Spleen (tissue), 11 donors: Measurements from ENCODE around the gene BASP1. TPM values are rescaled to one million over a fixed set of nuclear protein-coding genes. Genes with fewer than 3 reads are reported as not detected.
A peak's percentile ranks its signal among the peaks of the same experiment; 100 is the strongest.

Experiments used
- DNase-seq: peaks from one replicate; pipeline ENCODE4 v3.0.0-alpha.2; 2020
- H3K27ac ChIP-seq, 8 donors: fragments of 200-600 bp; sonication (generic) in 7 of 8; 1 replicate in 4 of 8; 2 replicates in 4 of 8; pipeline versions ENCODE4 v1.5.0 to v1.8.0; 2016 to 2021; ENCODE audit warnings: inconsistent platforms in 4 of 8, mild to moderate bottlenecking in 4 of 8, moderate library complexity in 1 of 8
- H3K27me3 ChIP-seq, 7 donors: fragments of 200-600 bp; sonication (generic) in 6 of 7; replicated peaks in 1 of 7; 1 replicate in 4 of 7; 2 replicates in 3 of 7; pipeline versions ENCODE4 v1.5.0 to v1.8.0; 2016 to 2021; ENCODE audit warnings: inconsistent platforms in 3 of 7, mild to moderate bottlenecking in 1 of 7
- H3K36me3 ChIP-seq, 6 donors: fragments of 200-600 bp; sonication (generic) in 5 of 6; 1 replicate in 4 of 6; 2 replicates in 2 of 6; pipeline versions ENCODE4 v1.5.0 to v1.8.0; 2016 to 2021; ENCODE audit warnings: inconsistent platforms in 2 of 6
- H3K4me1 ChIP-seq, 6 donors: fragments of 200-600 bp; sonication (generic) in 5 of 6; 1 replicate in 3 of 6; 2 replicates in 3 of 6; pipeline versions ENCODE4 v1.5.0 to v1.8.0; 2016 to 2021; ENCODE audit warnings: inconsistent platforms in 3 of 6
- H3K4me3 ChIP-seq, 8 donors: fragments of 200-600 bp; sonication (generic) in 7 of 8; 1 replicate in 4 of 8; 2 replicates in 4 of 8; pipeline versions ENCODE4 v1.5.0 to v1.8.0; 2016 to 2021; ENCODE audit warnings: inconsistent platforms in 4 of 8, mild to moderate bottlenecking in 4 of 8, moderate library complexity in 2 of 8
- H3K9me3 ChIP-seq, 8 donors: fragments of 200-600 bp; sonication (generic) in 7 of 8; 1 replicate in 4 of 8; 2 replicates in 4 of 8; pipeline versions ENCODE4 v1.5.0 to v1.8.0; 2016 to 2021; ENCODE audit warnings: inconsistent platforms in 4 of 8
- POLR2A ChIP-seq, 3 donors: fragments of 450-650 bp; IDR thresholded peaks; one replicate each; pipeline ENCODE4 v1.5.1; 2017; ENCODE audit warnings: antibody characterized with exemption in 3 of 3, mild to moderate bottlenecking in 1 of 3
- POLR2AphosphoS5 ChIP-seq, 3 donors: sonication (generic); formaldehyde crosslinking; IDR thresholded peaks; one replicate each; pipeline ENCODE4 v1.5.1; 2017; ENCODE audit warnings: antibody characterized with exemption in 3 of 3
- WGBS, 5 donors: extraction: QIAGEN DNeasy Blood & Tissue Kit in 3 of 5; methylation state at CpG; one replicate each; pipeline versions ENCODE4 v1.1.5 to v1.1.7; 2013 to 2018; 5-methylcytosine and 5-hydroxymethylcytosine counted together
- intact Hi-C: fragments of 100-400 bp; cut with DNase I; formaldehyde crosslinking; loops from one replicate; pipeline ENCODE4 v1.15.0; 2023; ENCODE audit warnings: low total_unique reads
- polyA plus RNA-seq, 3 donors: library from polyadenylated mRNA; stranded (reverse); fragments of 200-250 nt; gene quantifications; one replicate each; pipeline ENCODE4 v1.2.1, GENCODE V29; 2013
- total RNA-seq, 7 donors: library from RNA; depleted of rRNA in 3 of 7; stranded (reverse); fragments of >200 nt in 3 of 7; fragmentation: NEBNext Ultra II Directional in 4 of 7; extraction: Animal tissue kit (Norgen Biotek cat#: 25700) in 4 of 7; gene quantifications; one replicate each; pipeline versions ENCODE4 v1.1.0 to v1.2.1, GENCODE V29; 2016 to 2021
- TF ChIP-seq, protein P1 (sequence below), 11 experiments: fragments of 200-600 bp in 7 of 11; fragments of 450-650 bp in 4 of 11; sonication (generic) in 4 of 11; IDR thresholded peaks in 8 of 11; conservative IDR thresholded peaks in 3 of 11; 1 replicate in 7 of 11; 2 replicates in 4 of 11; pipeline versions ENCODE4 v1.4.0 to v1.8.0; 2016 to 2021; ENCODE audit warnings: antibody characterized with exemption in 11 of 11, inconsistent platforms in 4 of 11, mild to moderate bottlenecking in 1 of 11
- donor health status: healthy with polysubstance abuse.
- donor health status: DM: no; HTN: no; CAD: no; lungs with moderate emphysema.
- donor health status: DM: no; HTN: no; CAD: no.
- donor health status: Bipolar disorder and iron deficiency.
- donor health status: healthy.
- donor health status: DM: no; HTN: no; CAD: no.
- donor health status: DM: yes; HTN: yes; CAD: no.

Gene BASP1
- total and polyA plus RNA-seq, 10 donors = 44.5 to 168 (median 102) TPM

DNA sequence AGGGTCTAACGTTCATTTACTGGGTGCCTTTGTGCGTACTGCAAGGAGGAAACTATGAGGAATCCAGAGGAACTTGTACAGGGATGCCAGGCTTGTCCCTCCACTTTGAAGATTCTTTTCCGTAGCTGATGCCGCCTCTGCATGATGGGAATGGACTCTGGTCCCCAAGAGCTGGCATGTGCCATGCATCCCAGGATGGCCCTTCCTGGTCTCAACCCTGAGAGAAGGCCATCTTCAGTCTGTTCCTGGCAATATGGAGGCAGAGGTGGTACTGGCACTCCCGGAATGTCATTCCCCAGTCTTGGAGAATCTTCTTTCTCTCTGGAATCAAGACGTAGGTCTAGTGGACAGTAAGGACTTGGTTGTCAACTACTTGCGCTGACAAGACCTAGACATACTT, 61.5 kb downstream of the BASP1 start:
- TF ChIP-seq POLR2AphosphoS5 (IDR thresholded peaks at IDR 0.05) = peak in 1 of 3 donors; percentile 68
- no peak for TF ChIP-seq POLR2A (IDR thresholded peaks at IDR 0.05)
- TF ChIP-seq, protein P1, sequence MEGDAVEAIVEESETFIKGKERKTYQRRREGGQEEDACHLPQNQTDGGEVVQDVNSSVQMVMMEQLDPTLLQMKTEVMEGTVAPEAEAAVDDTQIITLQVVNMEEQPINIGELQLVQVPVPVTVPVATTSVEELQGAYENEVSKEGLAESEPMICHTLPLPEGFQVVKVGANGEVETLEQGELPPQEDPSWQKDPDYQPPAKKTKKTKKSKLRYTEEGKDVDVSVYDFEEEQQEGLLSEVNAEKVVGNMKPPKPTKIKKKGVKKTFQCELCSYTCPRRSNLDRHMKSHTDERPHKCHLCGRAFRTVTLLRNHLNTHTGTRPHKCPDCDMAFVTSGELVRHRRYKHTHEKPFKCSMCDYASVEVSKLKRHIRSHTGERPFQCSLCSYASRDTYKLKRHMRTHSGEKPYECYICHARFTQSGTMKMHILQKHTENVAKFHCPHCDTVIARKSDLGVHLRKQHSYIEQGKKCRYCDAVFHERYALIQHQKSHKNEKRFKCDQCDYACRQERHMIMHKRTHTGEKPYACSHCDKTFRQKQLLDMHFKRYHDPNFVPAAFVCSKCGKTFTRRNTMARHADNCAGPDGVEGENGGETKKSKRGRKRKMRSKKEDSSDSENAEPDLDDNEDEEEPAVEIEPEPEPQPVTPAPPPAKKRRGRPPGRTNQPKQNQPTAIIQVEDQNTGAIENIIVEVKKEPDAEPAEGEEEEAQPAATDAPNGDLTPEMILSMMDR (IDR thresholded peaks at IDR 0.05 in 8 of 11, conservative IDR thresholded peaks at IDR 0.05 in 3 of 11) = no peak
- peak overlapping the region in 3 of 8 donors; percentile 17 to 45 (median 19) for H3K27ac ChIP-seq
- 83 to 92% (median 89%) methylated on average over 7 of the region's 7 CpGs for WGBS, 5 donors
- H3K36me3 ChIP-seq = peaks cover 0 to 20% (median 8%) of the 10 kb centered on the region in 6 donors
- peaks cover 0 to 10% (median 0%) of the 10 kb centered on the region in 8 donors for H3K9me3 ChIP-seq
- H3K4me3 ChIP-seq = no peak overlapping the region
- intact Hi-C loops = no loop called here
- DNase-seq = no peak
- no peaks in the 10 kb centered on the region for H3K27me3 ChIP-seq
- H3K4me1 ChIP-seq = peaks cover 4 to 69% (median 19%) of the 10 kb centered on the region in 6 donors

DNA sequence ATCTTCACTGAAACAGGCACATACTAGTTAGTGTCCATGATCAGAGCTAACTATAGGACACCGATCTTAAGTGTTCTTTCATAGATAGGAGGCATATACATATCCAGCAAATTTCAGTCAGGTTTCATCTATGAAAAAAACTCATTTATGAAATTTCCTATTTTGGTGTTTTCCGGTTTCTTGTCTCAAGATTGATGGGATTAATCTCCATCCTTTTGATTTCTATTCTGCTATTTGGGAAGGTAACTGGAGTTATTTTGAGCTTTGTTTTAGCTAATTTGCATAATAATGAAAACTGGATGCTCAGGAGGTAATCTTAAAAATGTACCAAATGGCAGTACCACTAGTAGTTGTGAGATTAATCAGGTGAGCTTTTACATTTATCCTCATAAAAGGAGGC, 62.1 kb downstream of the BASP1 start:
- no peaks in the 10 kb centered on the region for H3K27me3 ChIP-seq
- intact Hi-C loops = no loop called here
- peak overlapping the region in 1 of 8 donors; percentile 45 for H3K27ac ChIP-seq
- H3K9me3 ChIP-seq = peaks cover 0 to 10% (median 0%) of the 10 kb centered on the region in 8 donors
- peaks cover 4 to 69% (median 19%) of the 10 kb centered on the region in 6 donors for H3K4me1 ChIP-seq
- H3K4me3 ChIP-seq = no peak overlapping the region
- TF ChIP-seq, protein P1 (IDR thresholded peaks at IDR 0.05 in 8 of 11, conservative IDR thresholded peaks at IDR 0.05 in 3 of 11) = no peak
- no peak for TF ChIP-seq POLR2A (IDR thresholded peaks at IDR 0.05)
- no peak for TF ChIP-seq POLR2AphosphoS5 (IDR thresholded peaks at IDR 0.05)
- peaks cover 0 to 19% (median 8%) of the 10 kb centered on the region in 6 donors for H3K36me3 ChIP-seq
- DNase-seq = no peak
- 89 to 96% (median 90%) methylated on average over 2 of the region's 2 CpGs for WGBS, 5 donors

DNA sequence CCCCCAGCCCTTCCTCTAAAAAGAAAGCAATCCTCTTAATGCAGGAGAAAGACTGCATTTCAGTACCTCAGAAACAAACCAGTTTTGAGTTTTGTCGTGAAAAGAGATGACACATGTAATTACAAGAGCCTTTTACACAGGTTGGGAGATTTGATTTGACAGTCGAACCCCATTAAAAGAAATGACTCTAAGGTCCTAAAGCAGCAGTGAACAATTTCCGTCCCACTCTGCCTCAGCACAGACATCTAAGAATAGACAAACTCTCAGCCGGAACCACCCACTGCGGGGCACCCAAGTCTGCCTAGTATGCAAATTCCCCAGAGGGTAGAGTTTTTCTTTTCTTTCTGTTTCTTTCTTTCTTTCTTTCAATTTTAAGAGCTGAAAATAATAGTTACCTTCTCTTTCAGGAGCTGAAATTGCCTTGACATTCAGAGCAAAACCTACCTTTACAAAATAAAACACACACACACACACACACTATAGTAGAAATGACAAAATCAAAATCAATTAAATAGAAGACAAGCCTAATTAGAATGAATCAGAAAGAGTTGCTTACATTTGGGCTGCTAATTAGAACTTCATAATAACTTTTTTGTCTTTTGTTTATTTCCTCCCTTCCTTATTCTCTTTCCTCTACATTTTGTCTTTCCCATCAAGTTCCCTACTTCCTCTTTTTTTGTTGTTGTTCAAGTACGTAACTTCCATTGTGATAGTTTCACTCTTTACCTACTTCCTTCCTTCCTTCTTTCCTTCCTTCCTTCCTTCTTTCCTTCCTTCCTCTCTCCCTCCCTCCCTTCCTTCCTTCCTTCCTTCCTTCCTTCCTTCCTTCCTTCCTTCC, 65.1 kb downstream of the BASP1 start:
- peak overlapping the region in 1 of 8 donors; percentile 29 for H3K4me3 ChIP-seq
- no peaks in the 10 kb centered on the region for H3K27me3 ChIP-seq
- H3K36me3 ChIP-seq = no peaks in the 10 kb centered on the region
- TF ChIP-seq POLR2AphosphoS5 (IDR thresholded peaks at IDR 0.05) = peak in 1 of 3 donors; percentile 9
- no peak for TF ChIP-seq POLR2A (IDR thresholded peaks at IDR 0.05)
- H3K4me1 ChIP-seq = peaks cover 0 to 54% (median 13%) of the 10 kb centered on the region in 6 donors
- intact Hi-C loops = no loop called here
- peak; percentile 82 for DNase-seq
- 20 to 36% (median 21%) methylated on average over 6 of the region's 6 CpGs for WGBS, 5 donors
- no peaks in the 10 kb centered on the region for H3K9me3 ChIP-seq
- peak overlapping the region in 7 of 8 donors; percentile 48 to 77 (median 68) for H3K27ac ChIP-seq

DNA sequence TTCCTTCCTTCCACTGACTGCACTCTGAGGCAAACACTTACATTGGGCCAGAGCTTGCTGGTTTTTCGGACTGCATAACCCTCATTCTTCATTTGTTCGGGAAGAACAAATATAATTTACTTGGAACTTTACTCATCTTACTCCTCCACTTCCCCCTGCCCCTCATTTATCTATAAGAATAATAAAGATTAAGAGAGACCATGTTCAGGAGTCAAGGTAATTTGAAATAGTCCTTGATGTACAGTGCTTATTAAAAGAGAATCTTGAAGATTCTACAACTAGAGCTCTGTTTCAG, 65.6 kb downstream of the BASP1 start:
- intact Hi-C loops = no loop called here
- Histone ChIP-seq H3K4me3 (peak overlapping the region in 1 of 8 donors; percentile 29), H3K36me3 (no peaks in the 10 kb centered on the region), H3K4me1 (peaks cover 0 to 48% (median 10%) of the 10 kb centered on the region in 6 donors), H3K27ac (peak overlapping the region in 6 of 8 donors; percentile 52 to 77 (median 71)), H3K27me3 (no peaks in the 10 kb centered on the region), H3K9me3 (no peaks in the 10 kb centered on the region)
- TF ChIP-seq POLR2A (IDR thresholded peaks at IDR 0.05) = no peak
- TF ChIP-seq, protein P1 (IDR thresholded peaks at IDR 0.05 in 8 of 11, conservative IDR thresholded peaks at IDR 0.05 in 3 of 11) = no peak
- TF ChIP-seq POLR2AphosphoS5 (IDR thresholded peaks at IDR 0.05) = no peak
- DNase-seq = no peak
- 84 to 93% (median 86%) methylated on average over 2 of the region's 2 CpGs for WGBS, 5 donors
